CD14-positive monocyte (primary cell): ENCODE data around the gene NEO1. TPM values are rescaled to one million over a fixed set of nuclear protein-coding genes. Genes with fewer than 3 reads are reported as not detected.

Experiments
- DNase-seq, 3 donors: peaks; one replicate each; pipeline ENCODE4 v3.0.0-alpha.2; 2011 to 2022
- H2AFZ ChIP-seq: 2 replicates; pipeline ENCODE4 v1.6.0; 2012; ENCODE audit warnings: mild to moderate bottlenecking, low read depth, low read length, inconsistent platforms; ENCODE audit not compliant: insufficient read depth, poor library complexity, severe bottlenecking
- H3K27ac ChIP-seq, 2 donors: 1 replicate in 1 of 2; 2 replicates in 1 of 2; pipeline ENCODE4 v1.5.1; 2012 to 2013; ENCODE audit warnings: low read length in 2 of 2, control low read depth in 1 of 2, inconsistent platforms in 1 of 2, low read depth in 1 of 2, mild to moderate bottlenecking in 1 of 2
- H3K27me3 ChIP-seq, 2 donors: one replicate each; pipeline versions ENCODE4 v1.6.0 to v1.6.1; 2011 to 2013; ENCODE audit warnings: low read length in 2 of 2; ENCODE audit not compliant: control insufficient read depth in 2 of 2, insufficient read depth in 2 of 2
- H3K36me3 ChIP-seq, 2 donors: replicated peaks in 1 of 2; 1 replicate in 1 of 2; 2 replicates in 1 of 2; pipeline versions ENCODE4 v1.5.1 to v1.6.1; 2012 to 2013; ENCODE audit warnings: low read length in 2 of 2, control low read depth in 1 of 2, inconsistent platforms in 1 of 2, mild to moderate bottlenecking in 1 of 2; ENCODE audit not compliant: insufficient read depth in 2 of 2, control insufficient read depth in 1 of 2
- H3K4me1 ChIP-seq, 2 donors: 1 replicate in 1 of 2; 2 replicates in 1 of 2; pipeline versions ENCODE4 v1.5.1 to v1.6.1; 2012 to 2013; ENCODE audit warnings: low read length in 2 of 2, control low read depth in 1 of 2, inconsistent platforms in 1 of 2, mild to moderate bottlenecking in 1 of 2, moderate library complexity in 1 of 2; ENCODE audit not compliant: insufficient read depth in 2 of 2, control insufficient read depth in 1 of 2
- H3K4me2 ChIP-seq: replicated peaks from 2 replicates; pipeline ENCODE3; 2012; ENCODE audit warnings: low read length, moderate library complexity, mild to moderate bottlenecking; ENCODE audit not compliant: poor library complexity, severe bottlenecking; ENCODE audit errors: extremely low read depth
- H3K4me3 ChIP-seq, 3 experiments: fragments of 200-600 bp in 1 of 3; sonication (generic) in 1 of 3; replicated peaks in 1 of 3; 1 replicate in 2 of 3; 2 replicates in 1 of 3; pipeline ENCODE4 v1.5.1; 2011 to 2013; ENCODE audit warnings: low read length in 3 of 3, mild to moderate bottlenecking in 3 of 3, control low read depth in 2 of 3, low read depth in 2 of 3, inconsistent platforms in 1 of 3, moderate library complexity in 1 of 3
- H3K79me2 ChIP-seq: 2 replicates; pipeline ENCODE4 v1.6.0; 2012; ENCODE audit warnings: mild to moderate bottlenecking, control low read depth, inconsistent platforms, low read length, moderate library complexity; ENCODE audit not compliant: insufficient read depth
- H3K9ac ChIP-seq: 2 replicates; pipeline ENCODE4 v1.6.0; 2017; ENCODE audit warnings: low read length, mild to moderate bottlenecking; ENCODE audit not compliant: insufficient read depth, poor library complexity, severe bottlenecking
- H3K9me3 ChIP-seq, 2 donors: replicated peaks in 1 of 2; 1 replicate in 1 of 2; 2 replicates in 1 of 2; pipeline versions ENCODE4 v1.5.1 to v1.6.1; 2012 to 2013; ENCODE audit warnings: low read length in 2 of 2, control low read depth in 1 of 2; ENCODE audit not compliant: control insufficient read depth in 1 of 2, insufficient read depth in 1 of 2
- H4K20me1 ChIP-seq: 2 replicates; pipeline ENCODE4 v1.6.0; 2012; ENCODE audit warnings: mild to moderate bottlenecking, low read length, control low read depth, moderate library complexity; ENCODE audit not compliant: insufficient read depth
- H3K27ac Mint-ChIP-seq, 7 donors: one replicate each; pipeline ENCODE4 v1.8.0; 2020; ENCODE audit warnings: mild to moderate bottlenecking in 7 of 7, mixed read lengths in 7 of 7, moderate library complexity in 6 of 7, inconsistent platforms in 2 of 7
- H3K27me3 Mint-ChIP-seq, 3 donors: one replicate each; pipeline ENCODE4 v1.8.0; 2021 to 2022; ENCODE audit warnings: low read depth in 3 of 3, mild to moderate bottlenecking in 3 of 3, mixed read lengths in 3 of 3, moderate library complexity in 3 of 3, inconsistent platforms in 1 of 3
- H3K36me3 Mint-ChIP-seq, 2 donors: one replicate each; pipeline ENCODE4 v1.8.0; 2020; ENCODE audit warnings: mixed read lengths in 2 of 2, inconsistent platforms in 1 of 2, mild to moderate bottlenecking in 1 of 2
- H3K4me1 Mint-ChIP-seq: one replicate; pipeline ENCODE4 v1.8.0; 2020; ENCODE audit warnings: mild to moderate bottlenecking, mixed read lengths
- H3K4me3 Mint-ChIP-seq, 2 donors: one replicate each; pipeline ENCODE4 v1.8.0; 2020; ENCODE audit warnings: mild to moderate bottlenecking in 2 of 2, mixed read lengths in 2 of 2, moderate library complexity in 1 of 2
- H3K9me3 Mint-ChIP-seq, 7 donors: one replicate each; pipeline ENCODE4 v1.8.0; 2020 to 2022; ENCODE audit warnings: mixed read lengths in 7 of 7, mild to moderate bottlenecking in 6 of 7, moderate library complexity in 6 of 7, inconsistent platforms in 2 of 7
- WGBS: methylation state at CpG from one replicate; pipeline ENCODE4 v1.1.5; 2013; ENCODE audit warnings: missing lambda C conversion rate; ENCODE audit not compliant: insufficient coverage; 5-methylcytosine and 5-hydroxymethylcytosine counted together
- intact Hi-C, 2 donors: fragments of 100-400 bp; cut with micrococcal nuclease; formaldehyde crosslinking; loops; one replicate each; pipeline versions ENCODE4 v1.15.0 to v1.15.1; 2023
- polyA plus RNA-seq, 3 donors: library from polyadenylated mRNA; depleted of rRNA in 1 of 3; unstranded in 2 of 3; stranded (reverse) in 1 of 3; fragments of 300-500 nt in 2 of 3; fragments of >200 nt in 1 of 3; fragmentation: Illumina TruSeq in 2 of 3; gene quantifications; 1 replicate in 2 of 3; 2 replicates in 1 of 3; pipeline ENCODE4 v1.2.3, GENCODE V29; 2012 to 2021
- TF ChIP-seq, protein P1 (sequence below): fragments of 200-600 bp; IDR thresholded peaks from one replicate; pipeline ENCODE4 v1.8.0; 2022; ENCODE audit warnings: antibody characterized with exemption, mild to moderate bottlenecking

The NEO1 gene
- polyA plus RNA-seq, 3 donors = 0.03 to 0.06 TPM; not detected in 1

DNA sequence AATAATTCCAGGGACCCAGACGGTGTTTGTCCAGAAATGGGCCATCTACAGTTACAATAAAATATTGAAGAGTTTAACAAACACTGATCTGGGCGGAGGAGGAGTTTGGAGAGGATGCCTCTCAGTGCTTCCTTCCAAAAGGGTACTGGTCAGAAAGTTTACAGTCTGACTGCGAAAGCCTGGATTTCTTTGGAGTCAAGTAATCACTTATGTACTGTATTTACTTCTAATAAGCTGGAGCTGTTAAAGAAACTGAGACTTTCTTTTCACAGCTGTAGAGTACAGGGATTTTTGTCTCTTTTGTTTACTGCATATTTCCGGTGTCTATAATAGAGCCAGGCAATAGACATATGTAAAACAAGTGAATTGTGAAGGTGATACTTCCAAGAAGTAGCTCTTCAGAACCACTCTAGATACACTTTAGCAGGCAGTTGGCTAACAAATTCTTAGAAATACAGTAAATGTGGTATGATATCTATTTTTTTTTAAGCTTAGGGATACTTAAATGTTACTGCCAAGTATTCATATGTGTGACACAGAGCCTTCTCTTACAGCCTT is 22.1 kb upstream of the NEO1 start:
- H3K36me3 ChIP-seq = no peaks in the 10 kb centered on the region
- H3K4me1 ChIP-seq = no peaks in the 10 kb centered on the region
- no peak overlapping the region for H3K27ac Mint-ChIP-seq
- peaks cover 21 to 33% (median 22%) of the 10 kb centered on the region in 3 donors for H3K27me3 Mint-ChIP-seq
- H3K4me2 ChIP-seq = no peak overlapping the region
- no peaks in the 10 kb centered on the region for H3K36me3 Mint-ChIP-seq
- no peaks in the 10 kb centered on the region for H3K4me1 Mint-ChIP-seq
- TF ChIP-seq, protein P1, sequence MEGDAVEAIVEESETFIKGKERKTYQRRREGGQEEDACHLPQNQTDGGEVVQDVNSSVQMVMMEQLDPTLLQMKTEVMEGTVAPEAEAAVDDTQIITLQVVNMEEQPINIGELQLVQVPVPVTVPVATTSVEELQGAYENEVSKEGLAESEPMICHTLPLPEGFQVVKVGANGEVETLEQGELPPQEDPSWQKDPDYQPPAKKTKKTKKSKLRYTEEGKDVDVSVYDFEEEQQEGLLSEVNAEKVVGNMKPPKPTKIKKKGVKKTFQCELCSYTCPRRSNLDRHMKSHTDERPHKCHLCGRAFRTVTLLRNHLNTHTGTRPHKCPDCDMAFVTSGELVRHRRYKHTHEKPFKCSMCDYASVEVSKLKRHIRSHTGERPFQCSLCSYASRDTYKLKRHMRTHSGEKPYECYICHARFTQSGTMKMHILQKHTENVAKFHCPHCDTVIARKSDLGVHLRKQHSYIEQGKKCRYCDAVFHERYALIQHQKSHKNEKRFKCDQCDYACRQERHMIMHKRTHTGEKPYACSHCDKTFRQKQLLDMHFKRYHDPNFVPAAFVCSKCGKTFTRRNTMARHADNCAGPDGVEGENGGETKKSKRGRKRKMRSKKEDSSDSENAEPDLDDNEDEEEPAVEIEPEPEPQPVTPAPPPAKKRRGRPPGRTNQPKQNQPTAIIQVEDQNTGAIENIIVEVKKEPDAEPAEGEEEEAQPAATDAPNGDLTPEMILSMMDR = no peak
- no peaks in the 10 kb centered on the region for H4K20me1 ChIP-seq
- DNase-seq = no peak
- peaks cover 0 to 1% (median 0%) of the 10 kb centered on the region in 7 donors for H3K9me3 Mint-ChIP-seq
- H3K27me3 ChIP-seq = peaks cover 10 to 14% of the 10 kb centered on the region in 2 donors
- intact Hi-C loops = no loop called here
- WGBS = no CpG with 5 or more reads among the region's 4 CpGs
- no peak overlapping the region for H2AFZ ChIP-seq
- no peak overlapping the region for H3K27ac ChIP-seq
- H3K4me3 ChIP-seq = no peak overlapping the region
- no peaks in the 10 kb centered on the region for H3K9me3 ChIP-seq
- peak overlapping the region in 1 of 2 donors; percentile 31 for H3K4me3 Mint-ChIP-seq
- H3K79me2 ChIP-seq = no peaks in the 10 kb centered on the region
- H3K9ac ChIP-seq = no peak overlapping the region

DNA sequence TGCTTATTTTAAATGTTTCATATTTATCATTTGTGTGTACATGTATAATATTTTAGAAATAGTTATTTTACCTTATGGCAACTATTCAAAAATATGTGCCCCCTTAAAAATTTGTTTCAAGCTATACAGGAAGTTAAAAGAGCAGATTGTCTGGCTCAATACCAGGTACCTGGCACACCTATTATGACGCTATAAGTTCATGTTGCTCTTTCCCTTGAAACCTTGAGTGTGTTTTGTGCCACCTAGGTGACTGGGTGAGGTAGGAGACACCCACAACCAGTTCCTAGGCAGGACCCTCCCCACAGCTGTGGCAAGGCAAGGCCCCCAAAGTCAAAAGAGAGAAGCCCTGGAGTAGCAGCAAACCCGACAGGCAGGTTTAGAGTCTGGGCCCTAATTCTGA is 20.6 kb upstream of the NEO1 start:
- H3K9me3 ChIP-seq = no peaks in the 10 kb centered on the region
- H3K4me1 ChIP-seq = no peaks in the 10 kb centered on the region
- Mint-ChIP-seq H3K27ac (no peak overlapping the region), H3K4me3 (no peak overlapping the region), H3K27me3 (peaks cover 21 to 33% (median 22%) of the 10 kb centered on the region in 3 donors), H3K36me3 (no peaks in the 10 kb centered on the region), H3K4me1 (no peaks in the 10 kb centered on the region), H3K9me3 (peaks cover 0 to 3% (median 0%) of the 10 kb centered on the region in 7 donors)
- no peaks in the 10 kb centered on the region for H4K20me1 ChIP-seq
- H3K4me2 ChIP-seq = no peak overlapping the region
- peaks cover 14 to 21% of the 10 kb centered on the region in 2 donors for H3K27me3 ChIP-seq
- intact Hi-C loops = no loop called here
- no peak for DNase-seq
- 88% methylated on average over 1 of the region's 2 CpGs for WGBS
- H3K79me2 ChIP-seq = no peaks in the 10 kb centered on the region
- H3K36me3 ChIP-seq = no peaks in the 10 kb centered on the region
- no peak overlapping the region for H3K9ac ChIP-seq
- H2AFZ ChIP-seq = no peak overlapping the region
- TF ChIP-seq, protein P1 = no peak
- H3K27ac ChIP-seq = no peak overlapping the region
- H3K4me3 ChIP-seq = no peak overlapping the region
